Mesothelial cell of epicardium (in vitro differentiated cells): ENCODE results near the gene DOLPP1. TPM values are rescaled to one million over a fixed set of nuclear protein-coding genes. Genes with fewer than 3 reads are reported as not detected.

Experiments
- DNase-seq, 2 experiments: peaks; one replicate each; pipeline ENCODE4 v3.0.0; 2021; ENCODE audit warnings: low spot score in 2 of 2; ENCODE audit not compliant: unreplicated experiment in 2 of 2
- H3K27ac Mint-ChIP-seq: 2 replicates; pipeline ENCODE4 v1.8.0; 2021; ENCODE audit warnings: mixed read lengths
- H3K27me3 Mint-ChIP-seq: 2 replicates; pipeline ENCODE4 v1.8.0; 2021; ENCODE audit warnings: low read depth, mixed read lengths
- H3K36me3 Mint-ChIP-seq: 2 replicates; pipeline ENCODE4 v1.8.0; 2021; ENCODE audit warnings: mixed read lengths
- H3K4me1 Mint-ChIP-seq: 2 replicates; pipeline ENCODE4 v1.8.0; 2021; ENCODE audit warnings: mixed read lengths
- H3K4me3 Mint-ChIP-seq: 2 replicates; pipeline ENCODE4 v1.8.0; 2021; ENCODE audit warnings: mild to moderate bottlenecking, moderate library complexity, mixed read lengths
- H3K9me3 Mint-ChIP-seq: 2 replicates; pipeline ENCODE4 v1.8.0; 2021; ENCODE audit warnings: mixed read lengths
- total RNA-seq: library from RNA; stranded (reverse); gene quantifications from 3 replicates; pipeline ENCODE4 v1.2.1, GENCODE V29; 2021
- TF ChIP-seq, protein P1 (sequence below): fragments of 200-600 bp; sonication (generic); IDR thresholded peaks from one replicate; pipeline ENCODE4 v1.5.0; 2021; ENCODE audit warnings: antibody characterized with exemption; ENCODE audit not compliant: unreplicated experiment

The DOLPP1 gene
- total RNA-seq, 1 donor from 2014 or later, result 21.5 TPM

DNA sequence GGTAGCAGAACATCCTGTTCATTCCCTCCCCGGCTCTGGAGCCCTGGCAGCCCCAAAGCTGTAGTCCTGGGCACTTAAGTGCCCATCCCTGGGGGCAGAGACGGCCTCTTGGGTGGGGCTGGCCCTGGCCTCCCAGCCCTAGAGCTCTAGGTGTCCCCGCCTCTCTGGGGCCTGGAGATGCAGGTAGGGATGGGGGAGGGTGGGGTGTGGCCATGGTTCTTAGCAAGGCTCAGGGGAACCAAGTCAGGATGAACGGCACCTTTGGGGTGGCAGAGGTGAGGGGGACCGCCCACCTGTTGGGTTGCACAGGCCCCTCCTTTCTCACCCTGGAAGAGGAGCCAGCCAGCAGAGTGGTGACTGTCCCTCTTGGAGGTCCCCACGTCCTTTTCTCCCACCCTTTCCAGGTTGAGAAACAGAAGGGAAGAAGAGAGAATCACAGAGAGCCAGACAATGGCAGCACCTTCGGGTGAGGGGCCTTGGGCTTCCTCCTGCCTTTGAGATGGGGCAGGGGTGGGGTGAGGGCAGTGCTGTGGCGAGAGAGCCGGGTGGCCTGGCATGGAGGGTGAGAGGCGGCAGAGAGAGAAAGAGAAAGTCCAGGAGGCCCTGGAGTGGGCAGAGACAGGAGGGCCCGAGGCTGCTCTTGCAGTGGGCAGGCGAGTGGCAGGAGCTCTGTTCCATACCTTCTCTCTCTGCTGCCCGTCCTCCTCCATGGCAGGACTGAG is 27.3 kb downstream of the DOLPP1 start:
- Mint-ChIP-seq H3K27me3 (no peaks in the 10 kb centered on the region), H3K4me1 (peaks cover 24% of the 10 kb centered on the region), H3K27ac (no peak overlapping the region), H3K9me3 (no peaks in the 10 kb centered on the region), H3K4me3 (peak overlapping the region; percentile 63), H3K36me3 (peaks cover 3% of the 10 kb centered on the region)
- TF ChIP-seq, protein P1, sequence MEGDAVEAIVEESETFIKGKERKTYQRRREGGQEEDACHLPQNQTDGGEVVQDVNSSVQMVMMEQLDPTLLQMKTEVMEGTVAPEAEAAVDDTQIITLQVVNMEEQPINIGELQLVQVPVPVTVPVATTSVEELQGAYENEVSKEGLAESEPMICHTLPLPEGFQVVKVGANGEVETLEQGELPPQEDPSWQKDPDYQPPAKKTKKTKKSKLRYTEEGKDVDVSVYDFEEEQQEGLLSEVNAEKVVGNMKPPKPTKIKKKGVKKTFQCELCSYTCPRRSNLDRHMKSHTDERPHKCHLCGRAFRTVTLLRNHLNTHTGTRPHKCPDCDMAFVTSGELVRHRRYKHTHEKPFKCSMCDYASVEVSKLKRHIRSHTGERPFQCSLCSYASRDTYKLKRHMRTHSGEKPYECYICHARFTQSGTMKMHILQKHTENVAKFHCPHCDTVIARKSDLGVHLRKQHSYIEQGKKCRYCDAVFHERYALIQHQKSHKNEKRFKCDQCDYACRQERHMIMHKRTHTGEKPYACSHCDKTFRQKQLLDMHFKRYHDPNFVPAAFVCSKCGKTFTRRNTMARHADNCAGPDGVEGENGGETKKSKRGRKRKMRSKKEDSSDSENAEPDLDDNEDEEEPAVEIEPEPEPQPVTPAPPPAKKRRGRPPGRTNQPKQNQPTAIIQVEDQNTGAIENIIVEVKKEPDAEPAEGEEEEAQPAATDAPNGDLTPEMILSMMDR, result no peak
- DNase-seq, result no peak

DNA sequence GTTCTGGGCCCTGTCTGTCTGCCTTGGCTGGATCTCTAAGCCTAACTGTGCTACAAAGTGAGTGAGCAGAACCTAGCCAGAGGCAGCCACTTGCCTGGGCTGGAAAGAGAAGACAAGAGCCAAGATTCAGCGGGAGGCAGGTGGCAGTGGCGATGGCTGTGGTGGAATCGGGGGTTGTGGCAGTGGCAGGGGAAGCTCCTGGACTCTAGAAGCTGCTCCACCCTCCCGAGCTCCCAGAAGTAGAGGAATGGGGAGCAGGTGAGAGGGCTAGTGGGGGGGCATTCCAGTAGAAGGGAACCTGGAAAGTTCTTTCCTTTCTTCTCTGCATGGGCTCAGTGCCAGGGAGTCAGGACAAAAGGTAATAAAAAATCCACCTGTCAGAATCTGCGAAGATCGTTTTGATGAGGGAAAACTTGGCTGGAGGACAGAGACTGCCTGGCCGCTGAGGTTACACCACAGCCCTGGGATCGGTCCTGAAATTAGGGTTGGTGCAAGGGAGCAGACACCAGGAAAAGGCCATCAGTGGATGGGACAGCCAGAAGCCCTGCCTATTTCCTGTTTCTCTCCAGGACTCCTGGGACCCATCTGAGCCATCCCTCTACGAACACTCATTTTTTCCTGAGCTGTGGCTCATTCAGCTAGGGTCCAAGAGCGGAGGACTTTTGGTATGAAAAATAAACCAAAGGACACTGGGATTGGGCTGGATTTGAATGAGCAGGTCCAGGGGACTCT is 28.1 kb downstream of the DOLPP1 start:
- H3K27ac Mint-ChIP-seq, result peak overlapping the region; percentile 0
- no peaks in the 10 kb centered on the region for H3K9me3 Mint-ChIP-seq
- H3K4me1 Mint-ChIP-seq, result peaks cover 24% of the 10 kb centered on the region
- DNase-seq, result no peak
- peaks cover 3% of the 10 kb centered on the region for H3K36me3 Mint-ChIP-seq
- no peaks in the 10 kb centered on the region for H3K27me3 Mint-ChIP-seq
- TF ChIP-seq, protein P1, result no peak
- peak overlapping the region; percentile 63 for H3K4me3 Mint-ChIP-seq

DNA sequence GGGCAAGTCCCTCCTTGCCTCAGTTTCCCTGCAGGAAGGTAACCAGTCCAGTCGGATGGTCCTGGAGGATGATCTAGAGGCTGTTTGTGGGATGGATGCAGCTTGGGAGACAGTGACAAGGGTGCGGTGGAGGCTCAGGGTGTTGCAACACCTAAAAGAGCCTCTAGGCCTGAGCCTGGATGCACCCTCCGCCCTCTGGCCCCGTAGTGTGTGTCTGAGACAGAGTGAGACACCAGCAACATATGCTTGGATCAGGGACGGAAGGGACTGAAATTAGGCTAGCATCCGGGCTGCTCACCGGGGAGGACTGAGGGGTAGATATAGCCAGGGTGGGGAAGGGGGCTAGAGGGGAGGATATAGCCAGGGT is 28.6 kb downstream of the DOLPP1 start:
- TF ChIP-seq, protein P1, result no peak
- H3K4me1 Mint-ChIP-seq, result peaks cover 26% of the 10 kb centered on the region
- no peaks in the 10 kb centered on the region for H3K27me3 Mint-ChIP-seq
- H3K27ac Mint-ChIP-seq, result peak overlapping the region; percentile 0
- peaks cover 3% of the 10 kb centered on the region for H3K36me3 Mint-ChIP-seq
- DNase-seq, result no peak
- no peaks in the 10 kb centered on the region for H3K9me3 Mint-ChIP-seq
- peak overlapping the region; percentile 63 for H3K4me3 Mint-ChIP-seq

DNA sequence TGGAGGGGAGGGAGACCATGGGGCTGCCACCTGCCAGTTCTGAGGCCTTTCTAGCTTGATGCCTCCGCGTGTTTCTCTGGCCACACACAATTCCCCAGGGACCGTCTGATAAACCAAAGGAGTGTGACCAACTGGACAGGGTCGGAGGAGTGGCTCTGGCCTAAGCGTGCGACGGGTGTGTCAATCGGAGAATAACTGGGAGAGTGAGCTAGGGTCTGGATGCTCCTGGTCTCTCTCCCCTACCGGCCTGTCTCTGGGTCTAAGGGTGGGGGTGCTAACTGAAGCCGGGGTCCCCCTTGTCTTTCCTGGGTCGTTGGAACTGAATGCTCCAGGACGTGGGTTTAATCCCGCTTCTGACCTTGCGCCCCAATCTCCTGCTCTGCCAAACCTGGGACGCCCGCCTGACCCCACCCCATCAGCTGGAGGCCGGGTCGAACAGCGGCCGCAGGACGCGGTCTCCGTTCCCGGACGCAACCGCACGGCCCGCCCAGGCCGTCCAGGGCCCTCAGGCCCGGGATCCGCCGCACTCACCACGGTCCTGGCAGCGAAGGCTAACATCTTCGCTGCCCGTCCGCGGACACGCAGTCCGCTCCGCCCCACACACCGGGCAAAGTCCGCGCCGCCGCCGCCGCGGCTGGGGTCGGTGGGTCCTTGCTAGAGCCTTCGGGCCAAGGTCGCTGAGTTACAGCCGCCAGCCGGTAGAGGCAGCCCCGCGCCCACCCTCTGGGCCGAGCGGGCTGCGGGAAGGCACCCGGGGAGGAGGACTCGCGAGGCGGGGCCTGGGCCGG is 29.2 kb downstream of the DOLPP1 start:
- no peak overlapping the region for H3K27ac Mint-ChIP-seq

More for the DNA sequence above, 29.2 kb downstream of the DOLPP1 start:
- DNase-seq, result peak in 1 of 2 experiments; percentile 49
- Mint-ChIP-seq H3K4me3 (peak overlapping the region; percentile 97), H3K27me3 (no peaks in the 10 kb centered on the region), H3K4me1 (peaks cover 33% of the 10 kb centered on the region), H3K36me3 (peaks cover 3% of the 10 kb centered on the region), H3K9me3 (no peaks in the 10 kb centered on the region)
- TF ChIP-seq, protein P1, result peak; percentile 11
